GM21367 (cell line): ENCODE data around the gene BPIFB1.

Source experiments
- ATAC-seq: cut with Tn5 transposase; IDR thresholded peaks from one replicate; pipeline ENCODE4 v1.9.1; 2021; ENCODE audit not compliant: unreplicated experiment

Gene BPIFB1

GRCh38 chr20:33320006-33320405 is 37.0 kb downstream of the BPIFB1 start:
- ATAC-seq = no peak

GRCh38 chr20:33322456-33322855 is 39.4 kb downstream of the BPIFB1 start:
- no peak for ATAC-seq

GRCh38 chr20:33323236-33323635 is 40.2 kb downstream of the BPIFB1 start:
- ATAC-seq = no peak

GRCh38 chr20:33325350-33325749 is 42.3 kb downstream of the BPIFB1 start:
- no peak for ATAC-seq

GRCh38 chr20:33328157-33329137 is 45.4 kb downstream of the BPIFB1 start:
- no peak for ATAC-seq

GRCh38 chr20:33332905-33333456 is 50.0 kb downstream of the BPIFB1 start:
- no peak for ATAC-seq

GRCh38 chr20:33333616-33334015 is 50.6 kb downstream of the BPIFB1 start:
- no peak for ATAC-seq

- no peak for ATAC-seq
Measured at GRCh38 chr20:33334111-33334510, 51.1 kb downstream of the BPIFB1 start.

GRCh38 chr20:33336375-33336774 is 53.4 kb downstream of the BPIFB1 start:
- no peak for ATAC-seq

- no peak for ATAC-seq
Measured at GRCh38 chr20:33337119-33337518, 54.1 kb downstream of the BPIFB1 start.

GRCh38 chr20:33337531-33338165 is 54.6 kb downstream of the BPIFB1 start:
- no peak for ATAC-seq

- ATAC-seq = no peak
Measured at GRCh38 chr20:33338467-33339258, 55.6 kb downstream of the BPIFB1 start.

- ATAC-seq = no peak
Measured at GRCh38 chr20:33339515-33340058, 56.6 kb downstream of the BPIFB1 start.

- no peak for ATAC-seq
Measured at GRCh38 chr20:33343521-33343920, 60.5 kb downstream of the BPIFB1 start.

- no peak for ATAC-seq
Measured at GRCh38 chr20:33345342-33345741, 62.3 kb downstream of the BPIFB1 start.

- no peak for ATAC-seq
Measured at GRCh38 chr20:33348136-33348937, 65.3 kb downstream of the BPIFB1 start.

GRCh38 chr20:33349493-33349892 is 66.5 kb downstream of the BPIFB1 start:
- no peak for ATAC-seq

- ATAC-seq = no peak
Measured at GRCh38 chr20:33351696-33352095, 68.7 kb downstream of the BPIFB1 start.

GRCh38 chr20:33352258-33353012 is 69.4 kb downstream of the BPIFB1 start:
- no peak for ATAC-seq
